Choroid plexus epithelial cell (primary cell): Measurements from ENCODE around the gene PBX4.

ENCODE experiments used
- DNase-seq: peaks from one replicate; pipeline ENCODE4 v3.0.0-alpha.2; 2010; ENCODE audit warnings: low read depth
- H3K4me3 ChIP-seq: 2 replicates; pipeline ENCODE4 v1.5.1; 2011; ENCODE audit warnings: low read depth, mild to moderate bottlenecking, control low read depth, low read length, moderate library complexity
- CTCF ChIP-seq: conservative IDR thresholded peaks from 2 replicates; pipeline ENCODE4 v1.5.1; 2011; ENCODE audit warnings: low read depth, mild to moderate bottlenecking, control low read depth, inconsistent platforms, low read length, moderate library complexity

Gene PBX4

DNA sequence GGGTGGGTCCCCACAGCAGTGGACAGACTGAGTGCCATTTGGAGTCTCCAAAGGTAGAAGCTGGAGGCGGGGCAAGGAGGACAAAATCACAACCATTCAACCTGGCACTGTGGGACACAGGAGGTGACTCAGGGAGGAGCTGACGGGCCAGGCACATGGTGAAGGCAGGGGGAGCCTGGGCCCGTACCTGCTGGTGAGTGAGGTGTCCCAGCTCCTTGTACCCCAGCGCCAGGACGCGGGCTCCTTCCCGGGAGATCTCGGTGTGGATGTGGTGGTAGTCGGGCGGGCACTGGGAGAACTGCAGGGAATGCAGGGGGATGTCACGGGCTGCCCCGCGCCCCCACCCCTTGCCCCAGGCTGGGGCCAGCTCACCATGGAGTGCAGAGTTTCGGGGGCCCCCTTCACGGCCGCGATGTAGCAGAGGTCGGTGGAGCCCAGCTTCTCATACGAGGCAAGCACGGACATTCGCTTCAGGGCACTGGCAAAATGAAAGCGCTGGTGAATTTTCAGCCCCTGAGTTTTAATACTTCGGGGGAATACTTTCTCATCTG, 35.2 kb upstream of the PBX4 start:
- TF ChIP-seq CTCF: no peak
- no peak overlapping the region for H3K4me3 ChIP-seq
- no peak for DNase-seq

DNA sequence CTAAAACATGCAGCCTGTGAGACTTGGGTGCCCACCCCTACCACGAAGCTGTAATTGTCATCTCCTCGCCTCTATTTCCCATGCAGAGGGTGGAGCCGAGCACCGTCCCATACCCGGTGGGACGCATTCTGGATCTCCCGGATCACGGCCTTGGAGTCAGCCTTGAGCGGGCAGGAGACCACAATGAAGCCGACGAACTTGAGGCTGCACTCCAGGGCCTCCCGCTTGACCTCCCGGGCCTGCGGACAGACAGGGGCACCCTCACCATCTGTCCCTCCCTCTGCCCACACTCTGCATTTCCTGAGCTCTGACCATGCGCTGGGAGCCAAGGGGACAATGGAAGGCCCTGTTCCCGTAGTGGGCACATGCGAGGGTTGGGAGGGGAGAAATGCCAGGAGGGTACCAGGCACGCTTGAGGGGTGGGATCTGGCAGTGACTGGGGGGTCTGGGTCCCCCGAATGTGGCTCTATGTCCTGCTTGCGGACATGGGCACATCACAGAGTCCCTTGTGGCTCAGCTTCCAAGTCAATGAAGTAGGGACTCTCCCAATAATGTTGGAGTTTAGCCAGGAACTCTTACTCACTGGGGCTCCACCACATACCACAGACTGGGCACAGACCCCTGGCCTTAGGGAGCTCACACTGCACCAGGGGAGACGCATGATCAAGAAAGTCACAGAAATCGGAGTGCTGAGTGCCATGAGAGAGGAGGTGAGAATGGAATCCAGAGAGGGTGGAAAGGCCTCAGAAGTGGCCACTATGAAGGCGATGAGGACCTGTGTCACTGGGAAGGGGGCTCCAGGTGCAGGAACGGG, 34.2 kb upstream of the PBX4 start:
- no peak for DNase-seq
- TF ChIP-seq CTCF: no peak
- no peak overlapping the region for H3K4me3 ChIP-seq

GRCh38 chr19:19651076-19651475, 32.6 kb upstream of the PBX4 start:
- H3K4me3 ChIP-seq: no peak overlapping the region
- DNase-seq: no peak
- TF ChIP-seq CTCF: no peak

GRCh38 chr19:19650331-19650730, 31.8 kb upstream of the PBX4 start:
- no peak overlapping the region for H3K4me3 ChIP-seq
- TF ChIP-seq CTCF: no peak
- no peak for DNase-seq

DNA sequence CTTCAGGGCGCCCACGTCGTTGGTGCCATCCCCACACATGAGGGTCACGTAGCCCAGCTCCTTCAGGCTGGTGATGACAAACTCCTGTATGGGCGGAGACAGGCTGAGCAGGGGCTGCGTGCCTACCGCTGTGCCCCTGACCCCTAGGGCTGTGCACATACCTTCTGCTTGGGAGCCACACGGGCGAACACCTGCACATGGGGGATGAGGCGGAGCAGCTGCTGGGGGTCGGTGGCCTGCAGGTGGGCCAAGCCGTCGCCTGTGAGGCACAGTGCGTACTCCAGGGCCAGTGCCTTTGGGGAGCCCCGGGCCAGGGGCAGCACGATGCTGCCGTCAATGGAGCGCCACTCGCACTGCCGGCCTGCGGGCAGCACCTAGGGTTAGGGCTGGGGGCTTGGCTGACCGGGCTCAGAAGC, 31.1 kb upstream of the PBX4 start:
- DNase-seq: no peak
- no peak overlapping the region for H3K4me3 ChIP-seq
- TF ChIP-seq CTCF: no peak

DNA sequence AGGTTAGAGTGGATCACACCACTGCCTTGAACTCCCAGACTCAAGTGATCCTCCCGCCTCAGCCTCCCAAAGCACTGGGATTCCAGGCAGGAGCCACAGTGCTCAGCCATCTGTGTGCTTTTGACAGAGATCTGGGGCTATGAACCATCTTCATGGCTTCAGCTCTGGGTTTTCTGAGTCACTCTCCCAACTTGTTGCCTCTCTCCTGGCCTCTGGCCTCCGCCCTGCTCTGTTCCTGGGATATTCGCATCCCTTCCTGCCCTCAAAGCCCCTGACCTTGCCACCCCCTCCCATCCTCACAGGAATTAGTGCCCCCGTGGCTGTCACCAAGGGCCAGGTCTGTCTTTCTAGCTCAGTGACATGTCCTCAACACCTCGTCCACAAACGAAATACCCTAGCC, 30.7 kb upstream of the PBX4 start:
- TF ChIP-seq CTCF: no peak
- DNase-seq: no peak
- H3K4me3 ChIP-seq: no peak overlapping the region
